Body of pancreas (tissue), 4 donors: Measurements from ENCODE around the gene ESD.

Experiments used
- CTCF ChIP-seq, 7 experiments: fragments of 450-650 bp in 4 of 7; fragments of 200-600 bp in 3 of 7; sonication (generic) in 3 of 7; IDR thresholded peaks; one replicate each; pipeline ENCODE4 v1.5.1; 2016 to 2019; ENCODE audit warnings: antibody characterized with exemption in 7 of 7
- POLR2A ChIP-seq, 3 donors: fragments of 450-650 bp; IDR thresholded peaks; one replicate each; pipeline ENCODE4 v1.6.1; 2016; ENCODE audit warnings: antibody characterized with exemption in 3 of 3, mild to moderate bottlenecking in 2 of 3

DNA sequence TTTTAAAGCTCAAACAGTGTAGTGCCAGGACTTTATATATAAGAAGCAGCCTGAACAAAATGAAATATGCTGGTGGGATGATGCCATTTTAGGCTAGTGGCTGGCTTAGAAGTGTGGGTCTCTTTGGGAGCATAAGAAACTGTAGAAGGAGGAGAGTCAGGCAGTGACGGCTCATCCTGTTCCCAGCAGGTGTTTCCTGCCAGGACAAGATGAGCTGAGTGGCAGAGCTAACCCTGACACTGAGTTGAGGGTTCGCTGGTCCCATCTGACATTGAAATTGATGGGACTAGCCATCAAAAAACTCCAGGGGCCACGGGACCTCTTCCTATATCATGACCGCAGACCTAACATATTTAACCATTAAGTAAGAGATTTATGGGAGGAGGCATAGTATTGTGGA, 51.3 kb downstream of the ESD start:
- TF ChIP-seq CTCF (IDR thresholded peaks at IDR 0.05) (no peak), POLR2A (IDR thresholded peaks at IDR 0.05) (no peak)
